Osteocyte (in vitro differentiated cells): Measurements from ENCODE around the gene ZNF480. TPM values are rescaled to one million over a fixed set of nuclear protein-coding genes. Genes with fewer than 3 reads are reported as not detected.
A peak's percentile ranks its signal among the peaks of the same experiment; 100 is the strongest.
"Not testable (repeated sequence)": the region's sequence is repeated elsewhere in the genome, so short reads cannot be mapped to it uniquely, and the experiment has no call there.

Experiments
- DNase-seq: peaks from one replicate; pipeline ENCODE4 v3.0.0; 2021; ENCODE audit warnings: mixed read lengths; ENCODE audit not compliant: unreplicated experiment; ENCODE audit errors: extremely low spot score
- H3K27ac Mint-ChIP-seq: one replicate; pipeline ENCODE4 v1.8.0; 2021; ENCODE audit warnings: mild to moderate bottlenecking, mixed read lengths; ENCODE audit not compliant: unreplicated experiment
- H3K27me3 Mint-ChIP-seq: one replicate; pipeline ENCODE4 v1.8.0; 2021; ENCODE audit warnings: mixed read lengths; ENCODE audit not compliant: unreplicated experiment
- H3K36me3 Mint-ChIP-seq: one replicate; pipeline ENCODE4 v1.8.0; 2021; ENCODE audit warnings: mixed read lengths; ENCODE audit not compliant: unreplicated experiment
- H3K4me1 Mint-ChIP-seq: one replicate; pipeline ENCODE4 v1.8.0; 2021; ENCODE audit warnings: mixed read lengths; ENCODE audit not compliant: unreplicated experiment
- H3K4me3 Mint-ChIP-seq: one replicate; pipeline ENCODE4 v1.8.0; 2021; ENCODE audit warnings: mild to moderate bottlenecking, moderate library complexity, mixed read lengths; ENCODE audit not compliant: unreplicated experiment
- H3K9me3 Mint-ChIP-seq: one replicate; pipeline ENCODE4 v1.8.0; 2021; ENCODE audit warnings: mixed read lengths; ENCODE audit not compliant: unreplicated experiment
- long read RNA-seq: library from polyadenylated mRNA; unstranded; transcript quantifications from one replicate; pipeline ENCODE4 v2.0.0, GENCODE V29; 2021
- total RNA-seq: library from RNA; stranded (reverse); gene quantifications from 2 replicates; pipeline ENCODE4 v1.2.1, GENCODE V29; 2021
- TF ChIP-seq, protein P1 (sequence below): fragments of 200-600 bp; sonication (generic); IDR thresholded peaks from 2 replicates; pipeline ENCODE4 v1.5.0; 2021; ENCODE audit warnings: antibody characterized with exemption, mild to moderate bottlenecking, moderate library complexity

ZNF480 gene
- total RNA-seq, result 13.5 TPM in 2 replicates
- long read RNA-seq, full-length matches to known transcripts, result 67 of 78 reads
- long read RNA-seq, partial matches to known transcripts, result 2 of 78 reads
- long read RNA-seq, other reads (novel, unspliced or antisense), result 9 of 78 reads

DNA sequence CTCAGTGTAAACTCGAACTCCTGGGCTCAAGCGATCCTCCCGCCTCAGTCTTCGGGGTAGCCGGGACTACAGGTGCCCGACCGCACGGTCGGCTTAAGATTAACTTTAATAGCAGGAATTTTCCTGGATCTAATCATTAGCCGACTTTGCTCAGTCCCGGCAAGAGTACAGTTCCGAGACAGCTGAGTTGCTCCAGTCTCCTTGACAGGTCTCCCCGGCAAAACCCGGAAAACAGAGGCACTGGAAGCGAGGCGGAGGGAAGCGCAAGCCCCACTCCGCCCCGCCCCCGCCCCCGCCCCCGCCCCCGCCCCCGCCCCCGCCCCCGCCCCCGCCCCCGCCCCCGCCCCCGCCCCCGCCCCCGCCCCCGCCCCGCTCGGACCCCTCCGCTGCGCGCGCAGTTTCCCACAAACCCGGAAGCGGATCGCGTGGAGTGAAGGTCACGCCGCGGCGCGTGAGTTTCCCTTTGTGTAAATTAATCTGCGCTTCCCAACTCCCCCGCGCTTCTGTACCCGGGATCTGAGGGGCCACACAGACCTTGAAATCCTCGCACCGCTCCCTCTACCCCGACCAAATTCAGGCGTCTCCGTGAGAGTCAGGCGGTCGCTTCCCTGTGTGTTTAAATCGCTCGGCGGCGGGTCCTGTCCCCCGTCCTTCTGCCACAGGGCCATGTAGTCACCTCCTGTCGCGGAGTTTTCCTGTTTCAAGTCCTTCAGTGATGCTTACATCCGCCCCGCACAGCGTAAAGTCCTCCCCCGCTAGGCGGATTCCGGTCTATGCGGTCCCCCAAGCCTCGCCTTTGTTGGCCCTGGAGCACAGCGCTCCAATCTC, at the start of gene ZNF480:
TSS of gene ZNF480 (plus strand) at position 397 of the 828 bp plus-strand sequence. CDS start 3,244 bp downstream, outside the sequence.
- Mint-ChIP-seq H3K4me1 (peaks cover 19% of the 10 kb centered on the region), H3K4me3 (peak within 1 kb of the TSS; percentile 94), H3K27ac (peak within 1 kb of the TSS; percentile 97), H3K27me3 (no peaks in the 10 kb centered on the region), H3K9me3 (peaks cover 13% of the 10 kb centered on the region), H3K36me3 (peaks cover 35% of the 10 kb centered on the region)
- TF ChIP-seq, protein P1, sequence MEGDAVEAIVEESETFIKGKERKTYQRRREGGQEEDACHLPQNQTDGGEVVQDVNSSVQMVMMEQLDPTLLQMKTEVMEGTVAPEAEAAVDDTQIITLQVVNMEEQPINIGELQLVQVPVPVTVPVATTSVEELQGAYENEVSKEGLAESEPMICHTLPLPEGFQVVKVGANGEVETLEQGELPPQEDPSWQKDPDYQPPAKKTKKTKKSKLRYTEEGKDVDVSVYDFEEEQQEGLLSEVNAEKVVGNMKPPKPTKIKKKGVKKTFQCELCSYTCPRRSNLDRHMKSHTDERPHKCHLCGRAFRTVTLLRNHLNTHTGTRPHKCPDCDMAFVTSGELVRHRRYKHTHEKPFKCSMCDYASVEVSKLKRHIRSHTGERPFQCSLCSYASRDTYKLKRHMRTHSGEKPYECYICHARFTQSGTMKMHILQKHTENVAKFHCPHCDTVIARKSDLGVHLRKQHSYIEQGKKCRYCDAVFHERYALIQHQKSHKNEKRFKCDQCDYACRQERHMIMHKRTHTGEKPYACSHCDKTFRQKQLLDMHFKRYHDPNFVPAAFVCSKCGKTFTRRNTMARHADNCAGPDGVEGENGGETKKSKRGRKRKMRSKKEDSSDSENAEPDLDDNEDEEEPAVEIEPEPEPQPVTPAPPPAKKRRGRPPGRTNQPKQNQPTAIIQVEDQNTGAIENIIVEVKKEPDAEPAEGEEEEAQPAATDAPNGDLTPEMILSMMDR, result peak; percentile 22
- peak; percentile 92 for DNase-seq

DNA sequence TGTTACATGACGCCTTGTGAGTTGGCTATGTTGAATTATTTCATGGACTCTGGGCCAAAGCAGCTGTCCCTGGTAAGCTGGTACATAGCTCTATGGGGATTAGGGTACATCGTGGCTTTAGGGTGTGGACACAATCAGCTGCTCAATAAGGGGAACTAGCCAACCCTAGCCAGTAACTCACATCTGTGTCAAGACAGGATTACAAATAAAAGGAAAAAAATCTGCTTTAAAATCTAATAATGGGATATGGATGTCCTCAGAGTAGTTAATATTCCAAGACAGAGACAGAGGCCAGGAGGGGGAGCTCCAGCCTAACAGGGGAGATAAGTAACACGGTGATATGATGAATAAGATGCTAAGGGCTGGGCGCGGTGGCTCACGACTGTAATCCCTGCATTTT, 48.7 kb upstream of the ZNF480 start:
- no peak overlapping the region for H3K4me3 Mint-ChIP-seq
- no peaks in the 10 kb centered on the region for H3K4me1 Mint-ChIP-seq
- H3K36me3 Mint-ChIP-seq, result no peaks in the 10 kb centered on the region
- H3K27me3 Mint-ChIP-seq, result no peaks in the 10 kb centered on the region
- no peak for DNase-seq
- no peaks in the 10 kb centered on the region for H3K9me3 Mint-ChIP-seq
- H3K27ac Mint-ChIP-seq, result no peak overlapping the region
- TF ChIP-seq, protein P1, result peak; percentile 59

DNA sequence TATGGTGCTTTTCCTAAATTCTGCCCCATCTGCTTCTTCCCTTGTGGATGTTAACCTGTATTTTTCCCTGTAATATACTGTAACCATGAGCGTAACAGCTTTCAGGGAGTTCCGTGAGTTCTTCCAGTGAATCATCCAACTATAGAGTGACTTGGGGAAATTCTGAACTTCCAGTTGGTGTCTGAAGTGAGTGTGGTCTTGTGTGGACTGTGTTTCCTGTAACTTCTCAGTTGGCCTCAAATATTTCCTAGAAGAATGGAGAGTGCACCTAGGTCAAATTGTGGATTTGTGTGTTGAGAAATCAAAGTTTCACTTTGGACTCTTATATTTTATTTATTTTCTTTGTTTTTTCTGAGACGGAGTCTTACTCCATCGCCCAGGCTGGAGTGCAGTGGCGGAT, 38.5 kb upstream of the ZNF480 start:
- H3K4me3 Mint-ChIP-seq, result no peak overlapping the region
- TF ChIP-seq, protein P1, result no peak
- H3K36me3 Mint-ChIP-seq, result no peaks in the 10 kb centered on the region
- peaks cover 5% of the 10 kb centered on the region for H3K27me3 Mint-ChIP-seq
- DNase-seq, result no peak
- H3K27ac Mint-ChIP-seq, result no peak overlapping the region
- peaks cover 12% of the 10 kb centered on the region for H3K9me3 Mint-ChIP-seq
- no peaks in the 10 kb centered on the region for H3K4me1 Mint-ChIP-seq

DNA sequence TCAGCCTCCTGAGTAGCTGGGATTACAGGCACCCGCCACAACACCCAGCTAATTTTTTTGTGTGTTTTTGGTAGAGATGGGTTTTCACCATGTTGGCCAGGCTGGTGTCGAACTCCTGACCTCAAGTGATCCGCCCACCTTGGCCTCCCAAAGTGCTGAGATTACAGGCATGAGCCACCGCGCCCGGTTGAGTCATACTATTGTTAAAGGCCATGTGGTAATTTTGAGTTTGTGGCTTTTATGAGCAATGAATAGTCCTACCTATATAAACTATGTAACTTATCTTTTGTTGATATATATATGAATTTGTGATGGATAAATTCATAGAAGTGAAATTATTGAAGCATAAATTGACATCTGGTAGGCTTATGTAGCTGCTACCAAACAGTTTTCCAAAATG, 31.4 kb upstream of the ZNF480 start:
- H3K27ac Mint-ChIP-seq, H3K36me3 Mint-ChIP-seq, DNase-seq, H3K27me3 Mint-ChIP-seq, H3K9me3 Mint-ChIP-seq, H3K4me1 Mint-ChIP-seq, H3K4me3 Mint-ChIP-seq: not testable (repeated sequence)

DNA sequence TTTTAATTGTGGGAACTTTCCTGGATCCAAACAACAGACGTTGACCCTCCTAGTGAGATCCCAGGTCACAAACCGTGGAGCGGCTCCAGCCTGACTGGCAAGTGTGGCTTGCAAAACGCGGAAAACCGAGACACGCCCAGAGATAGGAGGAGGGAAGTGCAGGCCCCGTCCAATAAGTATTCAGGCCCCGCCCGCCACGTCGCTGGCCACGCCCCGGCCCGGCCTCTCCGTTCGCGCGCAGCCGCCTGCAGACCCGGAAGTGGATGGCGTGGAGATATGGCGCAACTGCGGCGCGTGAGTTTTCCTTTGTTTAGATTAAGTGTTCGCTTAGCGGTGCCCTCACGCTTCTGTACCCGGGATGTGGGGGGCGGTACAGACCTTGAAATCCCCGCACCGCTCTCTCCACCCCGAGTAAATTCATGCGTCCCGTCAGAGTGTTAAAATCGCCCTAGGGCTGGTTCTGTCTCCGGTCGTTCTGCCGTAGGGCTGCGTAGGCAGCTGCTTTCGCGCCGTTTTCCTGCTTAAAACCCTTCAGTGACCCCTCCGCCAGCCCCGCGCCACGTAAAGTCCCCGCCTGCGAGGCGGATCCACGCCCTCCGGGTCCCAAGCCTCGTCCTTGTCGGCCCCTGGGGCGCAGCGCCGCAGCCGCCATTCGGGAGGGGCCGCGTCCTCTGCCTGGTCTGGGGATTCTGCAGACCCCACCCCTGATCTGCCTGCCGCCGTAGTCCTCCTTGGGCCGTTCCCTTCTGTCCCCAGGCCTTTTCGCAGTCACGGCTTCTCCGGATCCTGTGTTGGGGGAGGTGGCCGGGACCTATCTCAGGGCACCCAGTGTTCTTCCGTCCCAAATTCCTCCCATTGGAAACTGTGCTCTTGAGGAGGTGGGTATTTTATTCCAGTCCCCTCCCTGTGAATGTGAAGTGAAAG, 27.4 kb upstream of the ZNF480 start, which contains the start of gene ZNF766:
TSS of gene ZNF766 (plus strand) at position 250 of the 924 bp plus-strand sequence. CDS start at position 277, 27 bp downstream.
- TF ChIP-seq, protein P1, result no peak
- H3K36me3 Mint-ChIP-seq, result peaks cover 21% of the 10 kb centered on the region
- peak within 1 kb of the TSS; percentile 88 for H3K4me3 Mint-ChIP-seq
- H3K27me3 Mint-ChIP-seq, result no peaks in the 10 kb centered on the region
- peaks cover 10% of the 10 kb centered on the region for H3K9me3 Mint-ChIP-seq
- H3K4me1 Mint-ChIP-seq, result peaks cover 26% of the 10 kb centered on the region
- H3K27ac Mint-ChIP-seq, result peak within 1 kb of the TSS; percentile 99
- peak; percentile 98 for DNase-seq
